ENCODE results near the gene NCR3LG1.

The NCR3LG1 gene

GRCh38 chr11:17352950-17353820 is 1.6 kb downstream of the NCR3LG1 start:
- Histone ChIP-seq H2BK15ac (ENCODE audit: low read depth, poor library complexity, severe bottlenecking) (peak overlapping the region; percentile 8), H3K36me3 (ENCODE audit: control insufficient read depth in 1 of 2, insufficient read depth in 2 of 2, low read depth in 1 of 2, low read length in 2 of 2) (peaks cover 3 to 17% of the 10 kb centered on the region in 2 experiments), H3K14ac (ENCODE audit: low read length in 2 of 2) (peak overlapping the region in 1 of 2 experiments; percentile 83), H2BK12ac (ENCODE audit: low read length in 2 of 2) (peak overlapping the region in 1 of 2 experiments; percentile 59), H4K8ac (ENCODE audit: low read length) (no peak overlapping the region), H2AK5ac (ENCODE audit: low read length, severe bottlenecking) (no peak overlapping the region), H3K4me2 (ENCODE audit: low read length, poor library complexity, severe bottlenecking) (peak overlapping the region; percentile 95), H3K23ac (ENCODE audit: low read length in 2 of 2) (peak overlapping the region in 1 of 2 experiments; percentile 9), H3K18ac (ENCODE audit: low read depth in 1 of 2, low read length in 2 of 2) (peak overlapping the region; percentile 83 to 92), H2BK120ac (ENCODE audit: low read depth, low read length) (peak overlapping the region; percentile 81), H3K27me3 (ENCODE audit: control insufficient read depth in 1 of 2, insufficient read depth in 1 of 2, low read length in 2 of 2) (no peaks in the 10 kb centered on the region), H3K9me3 (ENCODE audit: control insufficient read depth, low read length) (no peaks in the 10 kb centered on the region), H2BK5ac (ENCODE audit: low read depth, low read length, poor library complexity, severe bottlenecking) (no peak overlapping the region), H3K27ac (ENCODE audit: low read length, poor library complexity, severe bottlenecking) (no peak overlapping the region), H4K91ac (ENCODE audit: low read length) (peak overlapping the region; percentile 23), H3K79me1 (replicated peaks; ENCODE audit: low read length, poor library complexity, severe bottlenecking) (peaks cover 3% of the 10 kb centered on the region), H3K4ac (ENCODE audit: low read depth in 1 of 2, low read length in 2 of 2) (peak overlapping the region in 1 of 2 experiments; percentile 70), H2AFZ (ENCODE audit: low read depth, low read length) (peak overlapping the region; percentile 68), H3K4me1 (ENCODE audit: control insufficient read depth, insufficient read depth, low read depth, low read length) (peaks cover 10% of the 10 kb centered on the region), H3K9ac (ENCODE audit: low read length) (peak overlapping the region; percentile 94), H3K4me3 (ENCODE audit: insufficient read depth in 1 of 2, low read depth in 1 of 2, low read length in 2 of 2) (peak overlapping the region; percentile 72 to 84)
- 2% methylated on average over 59 of the region's 69 CpGs for WGBS
- peak; percentile 86 for DNase-seq

GRCh38 chr11:17353821-17354600 is 2.4 kb downstream of the NCR3LG1 start:
- H2BK120ac ChIP-seq (ENCODE audit: low read depth, low read length), result no peak overlapping the region
- H2BK12ac ChIP-seq (ENCODE audit: low read length in 2 of 2), result no peak overlapping the region
- no peak overlapping the region for H3K4ac ChIP-seq (ENCODE audit: low read depth in 1 of 2, low read length in 2 of 2)
- no peak overlapping the region for H2BK5ac ChIP-seq (ENCODE audit: low read depth, low read length, poor library complexity, severe bottlenecking)
- H4K8ac ChIP-seq (ENCODE audit: low read length), result no peak overlapping the region
- no peak overlapping the region for H2AK5ac ChIP-seq (ENCODE audit: low read length, severe bottlenecking)
- H3K36me3 ChIP-seq (ENCODE audit: control insufficient read depth in 1 of 2, insufficient read depth in 2 of 2, low read depth in 1 of 2, low read length in 2 of 2), result peaks cover 3 to 21% of the 10 kb centered on the region in 2 experiments
- H3K18ac ChIP-seq (ENCODE audit: low read depth in 1 of 2, low read length in 2 of 2), result peak overlapping the region in 1 of 2 experiments; percentile 75
- H2AFZ ChIP-seq (ENCODE audit: low read depth, low read length), result no peak overlapping the region
- H3K4me3 ChIP-seq (ENCODE audit: insufficient read depth in 1 of 2, low read depth in 1 of 2, low read length in 2 of 2), result peak overlapping the region; percentile 72 to 84
- WGBS, result 3% methylated on average over 6 of the region's 15 CpGs
- H4K91ac ChIP-seq (ENCODE audit: low read length), result no peak overlapping the region
- H3K79me1 ChIP-seq (replicated peaks; ENCODE audit: low read length, poor library complexity, severe bottlenecking), result peaks cover 3% of the 10 kb centered on the region
- H3K9ac ChIP-seq (ENCODE audit: low read length), result peak overlapping the region; percentile 94
- DNase-seq, result no peak
- H3K23ac ChIP-seq (ENCODE audit: low read length in 2 of 2), result no peak overlapping the region
- H2BK15ac ChIP-seq (ENCODE audit: low read depth, poor library complexity, severe bottlenecking), result no peak overlapping the region
- no peaks in the 10 kb centered on the region for H3K27me3 ChIP-seq (ENCODE audit: control insufficient read depth in 1 of 2, insufficient read depth in 1 of 2, low read length in 2 of 2)
- no peak overlapping the region for H3K14ac ChIP-seq (ENCODE audit: low read length in 2 of 2)
- no peaks in the 10 kb centered on the region for H3K9me3 ChIP-seq (ENCODE audit: control insufficient read depth, low read length)
- peak overlapping the region; percentile 95 for H3K4me2 ChIP-seq (ENCODE audit: low read length, poor library complexity, severe bottlenecking)
- no peak overlapping the region for H3K27ac ChIP-seq (ENCODE audit: low read length, poor library complexity, severe bottlenecking)
- H3K4me1 ChIP-seq (ENCODE audit: control insufficient read depth, insufficient read depth, low read depth, low read length), result peaks cover 10% of the 10 kb centered on the region

DNA sequence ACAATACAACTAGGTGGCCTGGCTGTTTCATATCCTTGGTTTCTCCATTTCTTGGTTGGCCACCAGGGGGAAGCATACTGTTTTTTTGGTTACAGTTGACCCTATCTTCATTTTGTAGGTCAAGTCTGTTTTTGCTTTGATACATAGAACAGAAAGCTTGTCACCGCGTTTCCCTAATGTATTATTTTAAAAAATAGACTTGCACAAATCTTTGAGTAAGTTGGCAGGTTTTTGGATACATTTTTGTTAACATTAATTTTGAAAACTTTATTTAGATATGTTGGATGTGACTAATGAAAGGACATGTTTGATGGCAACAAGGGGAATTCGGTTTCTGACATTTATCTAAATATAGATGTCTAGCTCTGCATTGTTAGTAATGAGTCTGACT is 3.0 kb downstream of the NCR3LG1 start:
- Histone ChIP-seq H2BK120ac (ENCODE audit: low read depth, low read length) (no peak overlapping the region), H3K18ac (ENCODE audit: low read depth in 1 of 2, low read length in 2 of 2) (no peak overlapping the region), H3K9ac (ENCODE audit: low read length) (peak overlapping the region; percentile 94), H2BK5ac (ENCODE audit: low read depth, low read length, poor library complexity, severe bottlenecking) (no peak overlapping the region), H3K27ac (ENCODE audit: low read length, poor library complexity, severe bottlenecking) (no peak overlapping the region), H3K4me3 (ENCODE audit: insufficient read depth in 1 of 2, low read depth in 1 of 2, low read length in 2 of 2) (peak overlapping the region in 1 of 2 experiments; percentile 84), H4K8ac (ENCODE audit: low read length) (no peak overlapping the region), H2AK5ac (ENCODE audit: low read length, severe bottlenecking) (no peak overlapping the region), H3K4me2 (ENCODE audit: low read length, poor library complexity, severe bottlenecking) (no peak overlapping the region), H2BK15ac (ENCODE audit: low read depth, poor library complexity, severe bottlenecking) (no peak overlapping the region), H2AFZ (ENCODE audit: low read depth, low read length) (no peak overlapping the region), H3K4me1 (ENCODE audit: control insufficient read depth, insufficient read depth, low read depth, low read length) (peaks cover 10% of the 10 kb centered on the region), H3K23ac (ENCODE audit: low read length in 2 of 2) (no peak overlapping the region), H3K27me3 (ENCODE audit: control insufficient read depth in 1 of 2, insufficient read depth in 1 of 2, low read length in 2 of 2) (no peaks in the 10 kb centered on the region), H3K4ac (ENCODE audit: low read depth in 1 of 2, low read length in 2 of 2) (no peak overlapping the region), H3K79me1 (replicated peaks; ENCODE audit: low read length, poor library complexity, severe bottlenecking) (peaks cover 3% of the 10 kb centered on the region), H4K91ac (ENCODE audit: low read length) (no peak overlapping the region), H2BK12ac (ENCODE audit: low read length in 2 of 2) (no peak overlapping the region), H3K36me3 (ENCODE audit: control insufficient read depth in 1 of 2, insufficient read depth in 2 of 2, low read depth in 1 of 2, low read length in 2 of 2) (peaks cover 3 to 25% of the 10 kb centered on the region in 2 experiments), H3K14ac (ENCODE audit: low read length in 2 of 2) (no peak overlapping the region), H3K9me3 (ENCODE audit: control insufficient read depth, low read length) (no peaks in the 10 kb centered on the region)
- peak; percentile 81 for DNase-seq
- 100% methylated on average over 1 of the region's 3 CpGs for WGBS

DNA sequence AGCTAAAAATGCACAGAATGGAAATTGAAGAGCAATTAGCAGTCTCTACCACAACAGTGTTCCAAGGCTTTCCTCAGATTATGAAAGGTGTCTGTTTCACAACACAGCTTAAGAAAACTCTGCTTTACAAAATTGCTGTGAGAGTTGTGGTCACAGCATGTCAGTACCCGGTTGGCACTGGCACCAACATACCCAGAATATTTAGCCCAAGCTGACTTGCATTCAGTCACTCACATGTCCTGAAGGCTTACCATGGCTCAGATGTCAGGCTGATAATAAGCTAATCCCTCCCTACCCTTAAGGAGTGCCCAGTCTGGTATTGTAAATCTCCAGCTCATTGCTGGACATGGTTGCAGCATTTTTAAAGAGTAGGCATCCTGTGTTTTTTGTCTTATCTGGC is 14.9 kb downstream of the NCR3LG1 start:
- H3K4me3 ChIP-seq (ENCODE audit: insufficient read depth in 1 of 2, low read depth in 1 of 2, low read length in 2 of 2), result no peak overlapping the region

More for the DNA sequence above, 14.9 kb downstream of the NCR3LG1 start:
- Histone ChIP-seq H2BK12ac (ENCODE audit: low read length in 2 of 2) (no peak overlapping the region), H4K8ac (ENCODE audit: low read length) (no peak overlapping the region), H3K23ac (ENCODE audit: low read length in 2 of 2) (no peak overlapping the region), H3K79me1 (replicated peaks; ENCODE audit: low read length, poor library complexity, severe bottlenecking) (no peaks in the 10 kb centered on the region), H3K18ac (ENCODE audit: low read depth in 1 of 2, low read length in 2 of 2) (no peak overlapping the region), H3K4me2 (ENCODE audit: low read length, poor library complexity, severe bottlenecking) (no peak overlapping the region), H2BK5ac (ENCODE audit: low read depth, low read length, poor library complexity, severe bottlenecking) (no peak overlapping the region), H2AFZ (ENCODE audit: low read depth, low read length) (no peak overlapping the region), H3K4ac (ENCODE audit: low read depth in 1 of 2, low read length in 2 of 2) (no peak overlapping the region), H2BK15ac (ENCODE audit: low read depth, poor library complexity, severe bottlenecking) (no peak overlapping the region), H3K27me3 (ENCODE audit: control insufficient read depth in 1 of 2, insufficient read depth in 1 of 2, low read length in 2 of 2) (no peaks in the 10 kb centered on the region), H3K4me1 (ENCODE audit: control insufficient read depth, insufficient read depth, low read depth, low read length) (no peaks in the 10 kb centered on the region), H3K14ac (ENCODE audit: low read length in 2 of 2) (no peak overlapping the region), H3K36me3 (ENCODE audit: control insufficient read depth in 1 of 2, insufficient read depth in 2 of 2, low read depth in 1 of 2, low read length in 2 of 2) (peaks cover 12 to 71% of the 10 kb centered on the region in 2 experiments), H3K9me3 (ENCODE audit: control insufficient read depth, low read length) (peaks cover 37% of the 10 kb centered on the region), H3K27ac (ENCODE audit: low read length, poor library complexity, severe bottlenecking) (no peak overlapping the region), H2AK5ac (ENCODE audit: low read length, severe bottlenecking) (no peak overlapping the region), H2BK120ac (ENCODE audit: low read depth, low read length) (no peak overlapping the region), H4K91ac (ENCODE audit: low read length) (no peak overlapping the region), H3K9ac (ENCODE audit: low read length) (no peak overlapping the region)
- 96% methylated on average over 1 of the region's 1 CpG for WGBS
- DNase-seq, result no peak

Measured in mesenchymal stem cell (in vitro differentiated cells and primary cell).